AG04450 (cell line): Measurements from ENCODE around the gene DNPH1. TPM values are rescaled to one million over a fixed set of nuclear protein-coding genes. Genes with fewer than 3 reads are reported as not detected.

ENCODE experiments used
- CTCF ChIA-PET: fragments of 300-600, 350-600 bp; formaldehyde crosslinking; extraction: SDS; loops from one replicate; lab custom pipeline; 2022; ENCODE audit warnings: antibody characterized with exemption, inconsistent platforms; lab: Charles Lee
- POLR2A ChIA-PET: fragments of 350-600 bp; formaldehyde crosslinking; extraction: SDS; loops from one replicate; lab custom pipeline; 2021; ENCODE audit warnings: antibody characterized with exemption, inconsistent platforms; lab: Yijun Ruan, JAX
- DNase-seq: peaks from one replicate; pipeline ENCODE4 v3.0.0-alpha.2; 2011; ENCODE audit warnings: low read depth, low spot score
- H3K27ac ChIP-seq: one replicate; pipeline ENCODE4 v1.5.1; 2012; ENCODE audit warnings: low read depth, low read length, control low read depth
- H3K27me3 ChIP-seq: one replicate; pipeline ENCODE4 v1.6.0; 2012; ENCODE audit warnings: low read length; ENCODE audit not compliant: control insufficient read depth, insufficient read depth
- H3K4me3 ChIP-seq: 2 replicates; pipeline ENCODE4 v1.5.1; 2011; ENCODE audit warnings: mild to moderate bottlenecking, low read depth, low read length, control low read depth
- H3K9me3 ChIP-seq: 2 replicates; pipeline ENCODE4 v1.5.1; 2012; ENCODE audit warnings: low read length; ENCODE audit not compliant: control insufficient read depth, insufficient read depth
- CTCF ChIP-seq: IDR thresholded peaks from 2 replicates; pipeline ENCODE4 v1.5.1; 2011; ENCODE audit warnings: low read depth, low read length, control low read depth, inconsistent platforms
- polyA plus RNA-seq: library from polyadenylated mRNA; depleted of rRNA; stranded (reverse); fragments of >200 nt; gene quantifications from 2 replicates; pipeline ENCODE4 v1.2.3, GENCODE V29; 2011

Gene DNPH1
- polyA plus RNA-seq, 1 experiment = 36.9 TPM

- no peak overlapping the region for H3K27ac ChIP-seq
- no peaks in the 10 kb centered on the region for H3K9me3 ChIP-seq
- no peak overlapping the region for H3K4me3 ChIP-seq
- TF ChIP-seq CTCF = no peak
- ChIA-PET POLR2A (no interaction called here), CTCF (no interaction called here)
- DNase-seq = no peak
- no peaks in the 10 kb centered on the region for H3K27me3 ChIP-seq
These were observed 36.4 kb downstream of the DNPH1 start for GRCh38 chr6:43192911-43193310.

GRCh38 chr6:43189776-43190304 lies 39.4 kb downstream of the DNPH1 start:
- Histone ChIP-seq H3K27me3 (no peaks in the 10 kb centered on the region), H3K4me3 (no peak overlapping the region), H3K27ac (no peak overlapping the region), H3K9me3 (no peaks in the 10 kb centered on the region)
- ChIA-PET CTCF (interaction anchor here (1.5 kb wide), 1 partner anchor 289 kb away, joined by 3 read pairs; no protein-coding TSS in a partner anchor), POLR2A (no interaction called here)
- TF ChIP-seq CTCF = no peak
- DNase-seq = no peak

GRCh38 chr6:43188426-43188825 lies 40.9 kb downstream of the DNPH1 start:
- ChIA-PET CTCF (interaction anchor here (0.7 kb wide), 1 partner anchor 25 kb away, joined by 3 read pairs; no protein-coding TSS in a partner anchor), POLR2A (interaction anchor here (0.7 to 0.9 kb wide), 2 partner anchors 8 to 526 kb away, joined by 3 read pairs; no protein-coding TSS in a partner anchor)
- Histone ChIP-seq H3K27me3 (no peaks in the 10 kb centered on the region), H3K4me3 (no peak overlapping the region), H3K9me3 (no peaks in the 10 kb centered on the region), H3K27ac (no peak overlapping the region)
- no peak for TF ChIP-seq CTCF
- no peak for DNase-seq

DNA sequence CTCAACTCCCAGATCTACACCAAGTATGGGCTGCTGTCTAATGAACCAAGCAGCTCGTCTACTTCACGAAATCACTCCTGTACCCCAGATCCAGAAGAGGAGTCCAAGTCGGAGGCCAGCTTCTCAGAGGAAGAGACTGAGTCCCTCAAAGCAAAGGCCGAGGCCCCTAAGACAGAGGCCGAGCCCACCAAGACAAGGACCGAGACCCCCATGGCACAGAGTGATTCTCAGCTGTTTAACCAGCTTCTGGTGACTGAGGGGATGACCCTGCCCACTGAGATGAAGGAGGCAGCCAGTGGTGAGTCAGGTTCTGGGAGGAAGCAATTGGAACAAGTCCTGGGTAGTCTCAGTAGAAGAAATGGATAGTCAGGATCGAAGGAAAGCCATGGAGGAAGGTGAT lies 41.5 kb downstream of the DNPH1 start:
- ChIA-PET CTCF (no interaction called here), POLR2A (interaction anchor here (0.9 kb wide), 1 partner anchor 8 kb away, joined by 3 read pairs; no protein-coding TSS in a partner anchor)
- H3K27me3 ChIP-seq = no peaks in the 10 kb centered on the region
- H3K27ac ChIP-seq = no peak overlapping the region
- no peak for TF ChIP-seq CTCF
- no peak overlapping the region for H3K4me3 ChIP-seq
- no peaks in the 10 kb centered on the region for H3K9me3 ChIP-seq
- DNase-seq = no peak

GRCh38 chr6:43186706-43187105 lies 42.6 kb downstream of the DNPH1 start:
- POLR2A ChIA-PET = interaction anchor here (0.6 kb wide), 1 partner anchor 38 kb away, joined by 3 read pairs; no protein-coding TSS in a partner anchor
- TF ChIP-seq CTCF = no peak
- DNase-seq = no peak
- Histone ChIP-seq H3K27ac (no peak overlapping the region), H3K9me3 (no peaks in the 10 kb centered on the region), H3K27me3 (no peaks in the 10 kb centered on the region), H3K4me3 (no peak overlapping the region)
- CTCF ChIA-PET = no interaction called here
